A549 (cell line): ENCODE results near the gene PDIA6.

Experiments used
- BHLHE40 ChIP-seq: IDR thresholded peaks from 2 replicates; pipeline ENCODE4 v1.6.1; 2012; ENCODE audit warnings: low read depth, low read length, inconsistent platforms
- ELK1 ChIP-seq: fragments of 150-350 bp; IDR thresholded peaks from 2 replicates; pipeline ENCODE4 v1.6.1; 2014; ENCODE audit warnings: low read depth, mild to moderate bottlenecking, low read length
- HEYL ChIP-seq: fragments of 250-450 bp; sonication (Bioruptor Pico); IDR thresholded peaks from 2 replicates; pipeline ENCODE4 v1.8.0; 2021; ENCODE audit warnings: mild to moderate bottlenecking, moderate library complexity
- MAFK ChIP-seq: fragments of 450-650 bp; IDR thresholded peaks from 2 replicates; pipeline ENCODE4 v1.6.1; 2014; ENCODE audit not compliant: partially characterized antibody
- NFE2L2 ChIP-seq: fragments of 150-350 bp; conservative IDR thresholded peaks from 2 replicates; pipeline ENCODE4 v1.6.1; 2014; ENCODE audit warnings: low read length
- POLR2A ChIP-seq: IDR thresholded peaks from 2 replicates; pipeline ENCODE4 v1.6.1; 2012; ENCODE audit warnings: mild to moderate bottlenecking, low read length
- REST ChIP-seq: fragments of 200-600 bp; sonication (generic); IDR thresholded peaks from 2 replicates; pipeline ENCODE4 v1.6.1; 2016; ENCODE audit warnings: antibody characterized with exemption, mild to moderate bottlenecking, moderate library complexity
- RFX5 ChIP-seq: fragments of 450-650 bp; IDR thresholded peaks from 2 replicates; pipeline ENCODE4 v1.7.1; 2014; ENCODE audit warnings: antibody characterized with exemption, mild to moderate bottlenecking, moderate library complexity
- TF ChIP-seq, protein P1 (sequence below): fragments of >200 bp; sonication (Bioruptor Twin); formaldehyde crosslinking; IDR thresholded peaks from 3 replicates; pipeline ENCODE4 v1.5.1; 2016
- TF ChIP-seq, protein P2 (sequence below): fragments of 450-650 bp; IDR thresholded peaks from 2 replicates; pipeline ENCODE4 v1.6.1; 2014; ENCODE audit warnings: antibody characterized with exemption

DNA sequence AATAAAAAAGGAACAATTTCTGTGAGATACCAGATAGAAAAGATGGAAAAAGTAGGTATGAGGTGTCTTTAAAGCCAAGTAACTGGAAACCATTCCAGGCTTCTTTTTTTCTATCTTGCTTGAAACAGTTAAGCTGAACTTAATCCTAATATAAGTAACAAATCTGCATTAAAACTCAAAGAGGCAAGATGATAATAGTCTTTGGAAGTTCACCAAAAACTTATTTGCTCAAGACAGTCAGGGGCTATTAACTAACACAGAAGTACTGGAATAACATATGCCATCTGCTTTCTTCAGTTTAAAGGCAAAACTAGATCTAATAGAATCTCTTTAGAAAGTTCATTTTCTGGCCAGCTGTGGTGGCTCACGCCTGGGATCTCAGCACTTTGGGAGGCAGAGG is 18.8 kb downstream of the PDIA6 start:
- TF ChIP-seq REST = no peak
- TF ChIP-seq, protein P1, sequence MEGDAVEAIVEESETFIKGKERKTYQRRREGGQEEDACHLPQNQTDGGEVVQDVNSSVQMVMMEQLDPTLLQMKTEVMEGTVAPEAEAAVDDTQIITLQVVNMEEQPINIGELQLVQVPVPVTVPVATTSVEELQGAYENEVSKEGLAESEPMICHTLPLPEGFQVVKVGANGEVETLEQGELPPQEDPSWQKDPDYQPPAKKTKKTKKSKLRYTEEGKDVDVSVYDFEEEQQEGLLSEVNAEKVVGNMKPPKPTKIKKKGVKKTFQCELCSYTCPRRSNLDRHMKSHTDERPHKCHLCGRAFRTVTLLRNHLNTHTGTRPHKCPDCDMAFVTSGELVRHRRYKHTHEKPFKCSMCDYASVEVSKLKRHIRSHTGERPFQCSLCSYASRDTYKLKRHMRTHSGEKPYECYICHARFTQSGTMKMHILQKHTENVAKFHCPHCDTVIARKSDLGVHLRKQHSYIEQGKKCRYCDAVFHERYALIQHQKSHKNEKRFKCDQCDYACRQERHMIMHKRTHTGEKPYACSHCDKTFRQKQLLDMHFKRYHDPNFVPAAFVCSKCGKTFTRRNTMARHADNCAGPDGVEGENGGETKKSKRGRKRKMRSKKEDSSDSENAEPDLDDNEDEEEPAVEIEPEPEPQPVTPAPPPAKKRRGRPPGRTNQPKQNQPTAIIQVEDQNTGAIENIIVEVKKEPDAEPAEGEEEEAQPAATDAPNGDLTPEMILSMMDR = no peak
- no peak for TF ChIP-seq ELK1
- TF ChIP-seq, protein P2, sequence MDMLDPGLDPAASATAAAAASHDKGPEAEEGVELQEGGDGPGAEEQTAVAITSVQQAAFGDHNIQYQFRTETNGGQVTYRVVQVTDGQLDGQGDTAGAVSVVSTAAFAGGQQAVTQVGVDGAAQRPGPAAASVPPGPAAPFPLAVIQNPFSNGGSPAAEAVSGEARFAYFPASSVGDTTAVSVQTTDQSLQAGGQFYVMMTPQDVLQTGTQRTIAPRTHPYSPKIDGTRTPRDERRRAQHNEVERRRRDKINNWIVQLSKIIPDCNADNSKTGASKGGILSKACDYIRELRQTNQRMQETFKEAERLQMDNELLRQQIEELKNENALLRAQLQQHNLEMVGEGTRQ = no peak
- TF ChIP-seq MAFK = no peak
- TF ChIP-seq POLR2A = no peak
- TF ChIP-seq RFX5 = no peak
- TF ChIP-seq BHLHE40 = no peak
- no peak for TF ChIP-seq NFE2L2
- TF ChIP-seq HEYL (CRISPR knock-in tag) = no peak
